Measurements from ENCODE around the gene IGF1R. TPM values are rescaled to one million over a fixed set of nuclear protein-coding genes. Genes with fewer than 3 reads are reported as not detected.

IGF1R gene
- total RNA-seq, 6 donors from 2014 or later, result 31.0 to 142 (median 63.8) TPM

DNA sequence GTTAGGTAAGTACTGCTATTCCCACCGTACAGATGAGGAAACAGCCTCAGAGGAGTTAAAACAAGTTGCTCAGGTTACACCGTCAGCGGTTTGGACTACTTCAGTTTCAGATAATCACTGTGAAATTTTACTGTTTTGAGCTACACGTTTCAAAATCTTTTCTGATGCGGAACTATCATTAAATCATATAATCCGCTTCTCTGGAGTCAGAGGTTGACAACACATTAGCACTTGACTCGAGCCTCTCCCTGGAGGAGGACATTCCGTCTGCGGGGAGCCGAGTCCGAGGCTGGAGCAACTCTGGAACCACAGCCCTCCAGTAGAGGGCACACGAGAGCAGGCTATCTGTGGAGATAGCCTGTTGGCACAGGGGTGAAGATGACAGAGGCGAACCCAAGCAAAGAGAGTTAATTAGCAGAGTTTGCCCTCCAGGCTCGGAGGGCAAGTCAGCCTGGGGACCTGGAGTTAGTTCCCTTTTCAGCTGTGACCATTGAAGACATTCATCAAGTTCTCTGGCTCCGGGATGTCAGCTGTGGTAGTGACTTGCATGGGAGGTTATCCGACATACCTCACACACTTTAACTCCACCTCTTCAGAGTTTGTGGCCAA is 131.2 kb downstream of the IGF1R start:
- peaks cover 22 to 41% (median 29%) of the 10 kb centered on the region in 4 donors for H3K4me1 ChIP-seq
- peak; percentile 88 to 93 for ATAC-seq (ENCODE audit: low FRiP score in 2 of 2)
- WGBS, 2 donors, result 36 to 44% methylated on average over 14 to 16 of the region's 16 CpGs
- H3K27ac ChIP-seq, result peak overlapping the region in 1 of 4 donors; percentile 5
- TF ChIP-seq, protein P1, sequence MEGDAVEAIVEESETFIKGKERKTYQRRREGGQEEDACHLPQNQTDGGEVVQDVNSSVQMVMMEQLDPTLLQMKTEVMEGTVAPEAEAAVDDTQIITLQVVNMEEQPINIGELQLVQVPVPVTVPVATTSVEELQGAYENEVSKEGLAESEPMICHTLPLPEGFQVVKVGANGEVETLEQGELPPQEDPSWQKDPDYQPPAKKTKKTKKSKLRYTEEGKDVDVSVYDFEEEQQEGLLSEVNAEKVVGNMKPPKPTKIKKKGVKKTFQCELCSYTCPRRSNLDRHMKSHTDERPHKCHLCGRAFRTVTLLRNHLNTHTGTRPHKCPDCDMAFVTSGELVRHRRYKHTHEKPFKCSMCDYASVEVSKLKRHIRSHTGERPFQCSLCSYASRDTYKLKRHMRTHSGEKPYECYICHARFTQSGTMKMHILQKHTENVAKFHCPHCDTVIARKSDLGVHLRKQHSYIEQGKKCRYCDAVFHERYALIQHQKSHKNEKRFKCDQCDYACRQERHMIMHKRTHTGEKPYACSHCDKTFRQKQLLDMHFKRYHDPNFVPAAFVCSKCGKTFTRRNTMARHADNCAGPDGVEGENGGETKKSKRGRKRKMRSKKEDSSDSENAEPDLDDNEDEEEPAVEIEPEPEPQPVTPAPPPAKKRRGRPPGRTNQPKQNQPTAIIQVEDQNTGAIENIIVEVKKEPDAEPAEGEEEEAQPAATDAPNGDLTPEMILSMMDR (IDR thresholded peaks at IDR 0.05), result peak; percentile 80 to 92 (median 86)
- no peak for TF ChIP-seq EP300 (IDR thresholded peaks at IDR 0.05)
- TF ChIP-seq POLR2A (IDR thresholded peaks at IDR 0.05), result no peak
- peak; percentile 12 to 30 for TF ChIP-seq POLR2AphosphoS5 (IDR thresholded peaks at IDR 0.05)
- H3K9me3 ChIP-seq, result no peaks in the 10 kb centered on the region
- no peaks in the 10 kb centered on the region for H3K27me3 ChIP-seq
- DNase-seq, result peak in 1 of 2 donors; percentile 80
- no peak overlapping the region for H3K4me3 ChIP-seq
- H3K36me3 ChIP-seq, result no peaks in the 10 kb centered on the region

DNA sequence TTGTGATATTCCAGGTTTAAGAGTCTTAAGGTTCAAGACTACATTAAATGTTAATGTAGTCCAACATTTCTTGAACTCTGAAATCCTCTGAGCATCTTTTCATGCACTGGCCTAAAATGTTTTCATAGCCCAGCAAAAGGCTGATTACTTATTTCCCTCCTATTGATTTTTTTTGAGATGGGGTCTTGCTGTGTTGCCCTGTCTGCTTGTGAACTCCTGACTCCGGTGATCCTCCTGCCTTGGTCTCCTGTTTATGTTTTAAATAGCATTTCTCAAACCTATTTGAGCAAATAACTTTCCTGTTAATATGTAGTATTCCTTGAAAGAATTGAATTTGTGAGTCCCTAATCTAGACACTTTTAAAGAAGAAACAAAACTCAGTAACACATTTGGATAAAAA is 133.5 kb downstream of the IGF1R start:
- no peak for TF ChIP-seq POLR2A (IDR thresholded peaks at IDR 0.05)
- TF ChIP-seq EP300 (IDR thresholded peaks at IDR 0.05), result no peak
- TF ChIP-seq, protein P1 (IDR thresholded peaks at IDR 0.05), result no peak
- TF ChIP-seq POLR2AphosphoS5 (IDR thresholded peaks at IDR 0.05), result no peak
- ATAC-seq (ENCODE audit: low FRiP score in 2 of 2), result no peak
- 89 to 97% methylated on average over 1 of the region's 1 CpG for WGBS, 2 donors
- no peaks in the 10 kb centered on the region for H3K9me3 ChIP-seq
- H3K4me1 ChIP-seq, result peaks cover 24 to 39% (median 25%) of the 10 kb centered on the region in 4 donors
- H3K36me3 ChIP-seq, result no peaks in the 10 kb centered on the region
- no peaks in the 10 kb centered on the region for H3K27me3 ChIP-seq
- H3K4me3 ChIP-seq, result no peak overlapping the region
- H3K27ac ChIP-seq, result no peak overlapping the region
- no peak for DNase-seq

DNA sequence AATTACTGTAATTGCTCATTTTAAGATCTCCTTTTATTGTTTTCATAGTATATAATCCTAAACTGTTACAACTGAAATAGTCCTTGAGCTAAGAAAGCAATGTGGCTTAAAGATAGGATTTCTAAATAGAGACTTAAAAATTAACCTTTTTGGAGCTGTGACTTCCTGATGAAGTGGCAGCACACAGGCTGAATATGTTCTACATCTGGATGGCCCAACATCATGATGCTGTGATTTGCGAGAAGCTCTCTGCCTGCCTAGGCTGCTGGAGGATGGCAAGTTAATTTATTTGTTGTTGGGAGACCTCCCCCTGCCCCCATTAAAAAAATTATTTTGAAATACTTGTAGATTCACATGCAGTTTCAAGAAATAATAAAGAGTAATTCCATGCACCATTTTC is 134.5 kb downstream of the IGF1R start:
- ATAC-seq (ENCODE audit: low FRiP score in 2 of 2) (no peak), DNase-seq (no peak)
- no peak overlapping the region for H3K27ac ChIP-seq
- H3K4me1 ChIP-seq, result peaks cover 15 to 40% (median 22%) of the 10 kb centered on the region in 4 donors
- H3K4me3 ChIP-seq, result no peak overlapping the region
- 85 to 88% methylated on average over 1 of the region's 1 CpG for WGBS, 2 donors
- H3K27me3 ChIP-seq, result no peaks in the 10 kb centered on the region
- no peaks in the 10 kb centered on the region for H3K36me3 ChIP-seq
- TF ChIP-seq, protein P1 (IDR thresholded peaks at IDR 0.05), result no peak
- TF ChIP-seq POLR2A (IDR thresholded peaks at IDR 0.05) (no peak), EP300 (IDR thresholded peaks at IDR 0.05) (no peak)
- no peaks in the 10 kb centered on the region for H3K9me3 ChIP-seq

DNA sequence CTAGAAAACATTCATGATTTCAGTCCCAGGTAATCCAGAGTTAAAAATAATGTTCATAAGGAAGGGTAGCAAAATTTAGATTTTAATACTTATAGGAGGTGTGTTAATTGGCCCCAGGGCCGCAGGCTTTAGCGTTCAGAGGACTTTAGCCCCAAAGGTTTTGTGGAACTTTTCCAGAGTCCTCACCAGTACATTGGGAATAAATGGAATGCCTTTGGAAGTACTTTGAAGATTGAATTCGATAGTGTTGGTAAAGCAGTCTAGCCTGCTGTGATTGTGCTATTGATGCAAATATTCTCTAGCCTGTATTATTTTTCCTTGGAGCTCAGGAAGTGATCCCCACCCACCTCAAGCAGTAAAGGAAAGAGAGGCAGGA is 137.1 kb downstream of the IGF1R start:
- H3K4me3 ChIP-seq, result no peak overlapping the region
- TF ChIP-seq EP300 (IDR thresholded peaks at IDR 0.05) (no peak), POLR2A (IDR thresholded peaks at IDR 0.05) (no peak), POLR2AphosphoS5 (IDR thresholded peaks at IDR 0.05) (no peak)
- TF ChIP-seq, protein P1 (IDR thresholded peaks at IDR 0.05), result no peak
- ATAC-seq (ENCODE audit: low FRiP score in 2 of 2) (no peak), DNase-seq (no peak)
- H3K27me3 ChIP-seq, result no peaks in the 10 kb centered on the region
- peaks cover 10 to 36% (median 25%) of the 10 kb centered on the region in 4 donors for H3K4me1 ChIP-seq
- no peaks in the 10 kb centered on the region for H3K9me3 ChIP-seq
- WGBS, 2 donors, result 83 to 85% methylated on average over 3 of the region's 3 CpGs
- H3K36me3 ChIP-seq, result no peaks in the 10 kb centered on the region
- no peak overlapping the region for H3K27ac ChIP-seq
